GM23338 (cell line): ENCODE measurements around the gene CRACR2A. TPM values are rescaled to one million over a fixed set of nuclear protein-coding genes. Genes with fewer than 3 reads are reported as not detected.

ENCODE experiments used
- ATAC-seq: fragments of 200-7000 bp; cut with Tn5 transposase; 3 replicates; pipeline ENCODE4 v1.9.1; 2020
- DNase-seq: peaks from one replicate; pipeline ENCODE4 v3.0.0-alpha.2; 2015; ENCODE audit warnings: low spot score
- H2AFZ ChIP-seq: fragments of 200-600 bp; sonication (generic); 2 replicates; pipeline ENCODE4 v1.8.0; 2016; ENCODE audit warnings: antibody characterized with exemption, mild to moderate bottlenecking, moderate library complexity
- H3F3A ChIP-seq: fragments of 200-600 bp; sonication (generic); replicated peaks from 2 replicates; pipeline ENCODE4 v1.8.0; 2017; ENCODE audit warnings: antibody characterized with exemption, mixed run types, low read depth
- H3K27ac ChIP-seq: fragments of 200-600 bp; sonication (generic); 2 replicates; pipeline ENCODE4 v1.6.1; 2016; ENCODE audit warnings: low read depth
- H3K27me3 ChIP-seq: fragments of 200-600 bp; sonication (generic); 2 replicates; pipeline ENCODE4 v1.8.0; 2016; ENCODE audit warnings: mild to moderate bottlenecking, mixed run types, moderate library complexity; ENCODE audit not compliant: insufficient read depth
- H3K36me3 ChIP-seq: fragments of 200-600 bp; sonication (generic); 2 replicates; pipeline ENCODE4 v1.8.0; 2016; ENCODE audit warnings: mild to moderate bottlenecking; ENCODE audit not compliant: insufficient read depth
- H3K4me1 ChIP-seq: fragments of 200-600 bp; sonication (generic); 2 replicates; pipeline ENCODE4 v1.8.0; 2016; ENCODE audit warnings: mild to moderate bottlenecking, moderate library complexity; ENCODE audit not compliant: insufficient read depth
- H3K4me2 ChIP-seq: fragments of 200-600 bp; sonication (generic); 2 replicates; pipeline ENCODE4 v1.7.1; 2017; ENCODE audit warnings: mixed run types
- H3K4me3 ChIP-seq: fragments of 200-600 bp; sonication (generic); 2 replicates; pipeline ENCODE4 v1.6.1; 2016; ENCODE audit warnings: mixed run types
- H3K79me2 ChIP-seq: fragments of 200-600 bp; sonication (generic); replicated peaks from 2 replicates; pipeline ENCODE4 v1.8.0; 2017; ENCODE audit warnings: mild to moderate bottlenecking; ENCODE audit not compliant: insufficient read depth
- H3K9me2 ChIP-seq: fragments of 200-600 bp; sonication (generic); 2 replicates; pipeline ENCODE4 v1.8.0; 2017; ENCODE audit not compliant: insufficient read depth
- H4K20me1 ChIP-seq: fragments of 200-600 bp; sonication (generic); replicated peaks from 2 replicates; pipeline ENCODE4 v1.8.0; 2017; ENCODE audit warnings: mild to moderate bottlenecking; ENCODE audit not compliant: insufficient read depth
- H3K27ac Mint-ChIP-seq: 2 replicates; pipeline ENCODE4 v1.8.0; 2020; ENCODE audit warnings: inconsistent platforms, mild to moderate bottlenecking, moderate library complexity, mixed read lengths
- H3K27me3 Mint-ChIP-seq: 3 replicates; pipeline ENCODE4 v1.8.0; 2022; ENCODE audit warnings: low read depth, mild to moderate bottlenecking, moderate library complexity, mixed read lengths, inconsistent platforms; ENCODE audit not compliant: insufficient read depth, poor library complexity
- H3K36me3 Mint-ChIP-seq: 3 replicates; pipeline ENCODE4 v1.8.0; 2021; ENCODE audit warnings: low read depth, mild to moderate bottlenecking, inconsistent platforms, moderate library complexity, mixed read lengths
- H3K4me1 Mint-ChIP-seq: 3 replicates; pipeline ENCODE4 v1.8.0; 2020; ENCODE audit warnings: mild to moderate bottlenecking, inconsistent platforms, mixed read lengths
- H3K4me3 Mint-ChIP-seq: 3 replicates; pipeline ENCODE4 v1.8.0; 2021; ENCODE audit warnings: moderate library complexity, mild to moderate bottlenecking, inconsistent platforms, mixed read lengths
- H3K9me3 Mint-ChIP-seq: 3 replicates; pipeline ENCODE4 v1.8.0; 2020; ENCODE audit warnings: moderate library complexity, mild to moderate bottlenecking, inconsistent platforms, mixed read lengths
- CREB1 ChIP-seq: fragments of 250-450 bp; sonication (Bioruptor Pico); IDR thresholded peaks from 2 replicates; pipeline ENCODE4 v1.5.0; 2020; ENCODE audit warnings: low read depth, mild to moderate bottlenecking, moderate library complexity
- EZH2 ChIP-seq: fragments of 200-600 bp; sonication (generic); IDR thresholded peaks from one replicate; pipeline ENCODE4 v1.8.0; 2017; ENCODE audit warnings: antibody characterized with exemption, mild to moderate bottlenecking, low read depth; ENCODE audit not compliant: unreplicated experiment
- EZH2phosphoT487 ChIP-seq: fragments of 200-600 bp; sonication (generic); IDR thresholded peaks from one replicate; pipeline ENCODE4 v1.8.1; 2018; ENCODE audit warnings: antibody characterized with exemption; ENCODE audit not compliant: unreplicated experiment
- JUNB ChIP-seq: IDR thresholded peaks from one replicate; pipeline ENCODE4 v1.6.1; 2016; ENCODE audit warnings: antibody characterized with exemption; ENCODE audit not compliant: unreplicated experiment
- NANOG ChIP-seq: IDR thresholded peaks from 2 replicates; pipeline ENCODE4 v1.6.1; 2016; ENCODE audit warnings: antibody characterized with exemption, borderline replicate concordance
- POLR2AphosphoS5 ChIP-seq: IDR thresholded peaks from 2 replicates; pipeline ENCODE4 v1.6.1; 2016; ENCODE audit warnings: antibody characterized with exemption, low read depth
- STAT1 ChIP-seq: IDR thresholded peaks from one replicate; pipeline ENCODE4 v1.6.1; 2016; ENCODE audit warnings: antibody characterized with exemption; ENCODE audit not compliant: unreplicated experiment
- ZNF114 ChIP-seq: fragments of 250-450 bp; sonication (Bioruptor Pico); IDR thresholded peaks from 2 replicates; pipeline ENCODE4 v1.5.0; 2020; ENCODE audit warnings: mild to moderate bottlenecking, moderate library complexity
- ZNF331 ChIP-seq: fragments of 250-450 bp; sonication (Bioruptor Pico); IDR thresholded peaks from 2 replicates; pipeline ENCODE4 v1.5.0; 2020; ENCODE audit warnings: low read depth, mild to moderate bottlenecking, moderate library complexity
- polyA plus RNA-seq: library from polyadenylated mRNA; unstranded; fragments of >200 nt; fragmentation: Nextera tagmentation; extraction: Ambion mirVana; gene quantifications from 2 replicates; pipeline ENCODE4 v1.2.1, GENCODE V29; 2016
- total RNA-seq: library from RNA; depleted of rRNA; stranded (reverse); fragments of >200 nt; shearing (Covaris generic); gene quantifications from 2 replicates; pipeline ENCODE4 v1.2.3, GENCODE V29; 2014
- TF ChIP-seq, protein P1 (sequence below), 2 experiments: fragments of 200-600 bp in 1 of 2; sonication (generic) in 1 of 2; conservative IDR thresholded peaks; 2 replicates each; pipeline versions ENCODE4 v1.5.1 to v1.6.1; 2016 to 2017; ENCODE audit warnings: antibody characterized with exemption in 2 of 2, low read depth in 2 of 2, mild to moderate bottlenecking in 2 of 2, moderate library complexity in 1 of 2
- TF ChIP-seq, protein P2 (sequence below): IDR thresholded peaks from one replicate; pipeline ENCODE4 v1.6.1; 2018; ENCODE audit warnings: antibody characterized with exemption; ENCODE audit not compliant: unreplicated experiment
- TF ChIP-seq, protein P3 (sequence below): IDR thresholded peaks from 2 replicates; pipeline ENCODE4 v1.6.1; 2016; ENCODE audit warnings: antibody characterized with exemption
- TF ChIP-seq, protein P4 (sequence below): fragments of 250-450 bp; sonication (Bioruptor Pico); IDR thresholded peaks from 2 replicates; pipeline ENCODE4 v1.5.0; 2020; ENCODE audit warnings: mild to moderate bottlenecking, moderate library complexity

Gene CRACR2A
- total and polyA plus RNA-seq, 2 experiments from 2014 or later: 1.5 to 3.0 TPM

DNA sequence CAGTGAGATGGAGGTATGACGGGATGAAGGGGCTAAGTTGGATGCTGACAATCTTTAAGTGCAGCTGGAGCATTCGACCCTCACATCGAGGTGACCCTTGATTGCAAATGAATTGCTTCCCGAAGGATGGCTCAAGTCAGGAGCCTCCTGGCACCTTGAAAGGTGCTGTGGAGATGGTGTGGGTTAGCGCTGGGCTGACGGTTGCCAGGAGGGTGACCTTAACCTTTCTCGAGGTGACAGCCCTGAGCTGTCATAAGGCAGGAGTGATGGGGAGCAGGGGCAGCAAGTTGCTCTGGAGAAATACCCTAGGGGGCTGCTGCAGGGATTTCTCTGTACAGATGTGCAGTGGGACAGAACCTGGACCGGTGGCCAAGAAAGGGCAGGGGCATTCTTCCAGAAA, 122.8 kb downstream of the CRACR2A start:
- no peak for TF ChIP-seq ZNF114 (CRISPR knock-in tag)
- no peak for TF ChIP-seq EZH2phosphoT487
- TF ChIP-seq, protein P1, sequence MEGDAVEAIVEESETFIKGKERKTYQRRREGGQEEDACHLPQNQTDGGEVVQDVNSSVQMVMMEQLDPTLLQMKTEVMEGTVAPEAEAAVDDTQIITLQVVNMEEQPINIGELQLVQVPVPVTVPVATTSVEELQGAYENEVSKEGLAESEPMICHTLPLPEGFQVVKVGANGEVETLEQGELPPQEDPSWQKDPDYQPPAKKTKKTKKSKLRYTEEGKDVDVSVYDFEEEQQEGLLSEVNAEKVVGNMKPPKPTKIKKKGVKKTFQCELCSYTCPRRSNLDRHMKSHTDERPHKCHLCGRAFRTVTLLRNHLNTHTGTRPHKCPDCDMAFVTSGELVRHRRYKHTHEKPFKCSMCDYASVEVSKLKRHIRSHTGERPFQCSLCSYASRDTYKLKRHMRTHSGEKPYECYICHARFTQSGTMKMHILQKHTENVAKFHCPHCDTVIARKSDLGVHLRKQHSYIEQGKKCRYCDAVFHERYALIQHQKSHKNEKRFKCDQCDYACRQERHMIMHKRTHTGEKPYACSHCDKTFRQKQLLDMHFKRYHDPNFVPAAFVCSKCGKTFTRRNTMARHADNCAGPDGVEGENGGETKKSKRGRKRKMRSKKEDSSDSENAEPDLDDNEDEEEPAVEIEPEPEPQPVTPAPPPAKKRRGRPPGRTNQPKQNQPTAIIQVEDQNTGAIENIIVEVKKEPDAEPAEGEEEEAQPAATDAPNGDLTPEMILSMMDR (conservative IDR thresholded peaks at IDR 0.05; ENCODE audit: low read depth in 2 of 2): no peak
- no peak for TF ChIP-seq STAT1
- TF ChIP-seq EZH2: no peak
- TF ChIP-seq NANOG: no peak
- no peak for TF ChIP-seq CREB1 (CRISPR knock-in tag)
- no peak for TF ChIP-seq JUNB
- no peak for TF ChIP-seq POLR2AphosphoS5
- no peak for TF ChIP-seq ZNF331 (CRISPR knock-in tag)
- TF ChIP-seq, protein P2, sequence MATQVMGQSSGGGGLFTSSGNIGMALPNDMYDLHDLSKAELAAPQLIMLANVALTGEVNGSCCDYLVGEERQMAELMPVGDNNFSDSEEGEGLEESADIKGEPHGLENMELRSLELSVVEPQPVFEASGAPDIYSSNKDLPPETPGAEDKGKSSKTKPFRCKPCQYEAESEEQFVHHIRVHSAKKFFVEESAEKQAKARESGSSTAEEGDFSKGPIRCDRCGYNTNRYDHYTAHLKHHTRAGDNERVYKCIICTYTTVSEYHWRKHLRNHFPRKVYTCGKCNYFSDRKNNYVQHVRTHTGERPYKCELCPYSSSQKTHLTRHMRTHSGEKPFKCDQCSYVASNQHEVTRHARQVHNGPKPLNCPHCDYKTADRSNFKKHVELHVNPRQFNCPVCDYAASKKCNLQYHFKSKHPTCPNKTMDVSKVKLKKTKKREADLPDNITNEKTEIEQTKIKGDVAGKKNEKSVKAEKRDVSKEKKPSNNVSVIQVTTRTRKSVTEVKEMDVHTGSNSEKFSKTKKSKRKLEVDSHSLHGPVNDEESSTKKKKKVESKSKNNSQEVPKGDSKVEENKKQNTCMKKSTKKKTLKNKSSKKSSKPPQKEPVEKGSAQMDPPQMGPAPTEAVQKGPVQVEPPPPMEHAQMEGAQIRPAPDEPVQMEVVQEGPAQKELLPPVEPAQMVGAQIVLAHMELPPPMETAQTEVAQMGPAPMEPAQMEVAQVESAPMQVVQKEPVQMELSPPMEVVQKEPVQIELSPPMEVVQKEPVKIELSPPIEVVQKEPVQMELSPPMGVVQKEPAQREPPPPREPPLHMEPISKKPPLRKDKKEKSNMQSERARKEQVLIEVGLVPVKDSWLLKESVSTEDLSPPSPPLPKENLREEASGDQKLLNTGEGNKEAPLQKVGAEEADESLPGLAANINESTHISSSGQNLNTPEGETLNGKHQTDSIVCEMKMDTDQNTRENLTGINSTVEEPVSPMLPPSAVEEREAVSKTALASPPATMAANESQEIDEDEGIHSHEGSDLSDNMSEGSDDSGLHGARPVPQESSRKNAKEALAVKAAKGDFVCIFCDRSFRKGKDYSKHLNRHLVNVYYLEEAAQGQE: no peak
- TF ChIP-seq, protein P3, sequence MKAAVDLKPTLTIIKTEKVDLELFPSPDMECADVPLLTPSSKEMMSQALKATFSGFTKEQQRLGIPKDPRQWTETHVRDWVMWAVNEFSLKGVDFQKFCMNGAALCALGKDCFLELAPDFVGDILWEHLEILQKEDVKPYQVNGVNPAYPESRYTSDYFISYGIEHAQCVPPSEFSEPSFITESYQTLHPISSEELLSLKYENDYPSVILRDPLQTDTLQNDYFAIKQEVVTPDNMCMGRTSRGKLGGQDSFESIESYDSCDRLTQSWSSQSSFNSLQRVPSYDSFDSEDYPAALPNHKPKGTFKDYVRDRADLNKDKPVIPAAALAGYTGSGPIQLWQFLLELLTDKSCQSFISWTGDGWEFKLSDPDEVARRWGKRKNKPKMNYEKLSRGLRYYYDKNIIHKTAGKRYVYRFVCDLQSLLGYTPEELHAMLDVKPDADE: no peak
- TF ChIP-seq, protein P4, sequence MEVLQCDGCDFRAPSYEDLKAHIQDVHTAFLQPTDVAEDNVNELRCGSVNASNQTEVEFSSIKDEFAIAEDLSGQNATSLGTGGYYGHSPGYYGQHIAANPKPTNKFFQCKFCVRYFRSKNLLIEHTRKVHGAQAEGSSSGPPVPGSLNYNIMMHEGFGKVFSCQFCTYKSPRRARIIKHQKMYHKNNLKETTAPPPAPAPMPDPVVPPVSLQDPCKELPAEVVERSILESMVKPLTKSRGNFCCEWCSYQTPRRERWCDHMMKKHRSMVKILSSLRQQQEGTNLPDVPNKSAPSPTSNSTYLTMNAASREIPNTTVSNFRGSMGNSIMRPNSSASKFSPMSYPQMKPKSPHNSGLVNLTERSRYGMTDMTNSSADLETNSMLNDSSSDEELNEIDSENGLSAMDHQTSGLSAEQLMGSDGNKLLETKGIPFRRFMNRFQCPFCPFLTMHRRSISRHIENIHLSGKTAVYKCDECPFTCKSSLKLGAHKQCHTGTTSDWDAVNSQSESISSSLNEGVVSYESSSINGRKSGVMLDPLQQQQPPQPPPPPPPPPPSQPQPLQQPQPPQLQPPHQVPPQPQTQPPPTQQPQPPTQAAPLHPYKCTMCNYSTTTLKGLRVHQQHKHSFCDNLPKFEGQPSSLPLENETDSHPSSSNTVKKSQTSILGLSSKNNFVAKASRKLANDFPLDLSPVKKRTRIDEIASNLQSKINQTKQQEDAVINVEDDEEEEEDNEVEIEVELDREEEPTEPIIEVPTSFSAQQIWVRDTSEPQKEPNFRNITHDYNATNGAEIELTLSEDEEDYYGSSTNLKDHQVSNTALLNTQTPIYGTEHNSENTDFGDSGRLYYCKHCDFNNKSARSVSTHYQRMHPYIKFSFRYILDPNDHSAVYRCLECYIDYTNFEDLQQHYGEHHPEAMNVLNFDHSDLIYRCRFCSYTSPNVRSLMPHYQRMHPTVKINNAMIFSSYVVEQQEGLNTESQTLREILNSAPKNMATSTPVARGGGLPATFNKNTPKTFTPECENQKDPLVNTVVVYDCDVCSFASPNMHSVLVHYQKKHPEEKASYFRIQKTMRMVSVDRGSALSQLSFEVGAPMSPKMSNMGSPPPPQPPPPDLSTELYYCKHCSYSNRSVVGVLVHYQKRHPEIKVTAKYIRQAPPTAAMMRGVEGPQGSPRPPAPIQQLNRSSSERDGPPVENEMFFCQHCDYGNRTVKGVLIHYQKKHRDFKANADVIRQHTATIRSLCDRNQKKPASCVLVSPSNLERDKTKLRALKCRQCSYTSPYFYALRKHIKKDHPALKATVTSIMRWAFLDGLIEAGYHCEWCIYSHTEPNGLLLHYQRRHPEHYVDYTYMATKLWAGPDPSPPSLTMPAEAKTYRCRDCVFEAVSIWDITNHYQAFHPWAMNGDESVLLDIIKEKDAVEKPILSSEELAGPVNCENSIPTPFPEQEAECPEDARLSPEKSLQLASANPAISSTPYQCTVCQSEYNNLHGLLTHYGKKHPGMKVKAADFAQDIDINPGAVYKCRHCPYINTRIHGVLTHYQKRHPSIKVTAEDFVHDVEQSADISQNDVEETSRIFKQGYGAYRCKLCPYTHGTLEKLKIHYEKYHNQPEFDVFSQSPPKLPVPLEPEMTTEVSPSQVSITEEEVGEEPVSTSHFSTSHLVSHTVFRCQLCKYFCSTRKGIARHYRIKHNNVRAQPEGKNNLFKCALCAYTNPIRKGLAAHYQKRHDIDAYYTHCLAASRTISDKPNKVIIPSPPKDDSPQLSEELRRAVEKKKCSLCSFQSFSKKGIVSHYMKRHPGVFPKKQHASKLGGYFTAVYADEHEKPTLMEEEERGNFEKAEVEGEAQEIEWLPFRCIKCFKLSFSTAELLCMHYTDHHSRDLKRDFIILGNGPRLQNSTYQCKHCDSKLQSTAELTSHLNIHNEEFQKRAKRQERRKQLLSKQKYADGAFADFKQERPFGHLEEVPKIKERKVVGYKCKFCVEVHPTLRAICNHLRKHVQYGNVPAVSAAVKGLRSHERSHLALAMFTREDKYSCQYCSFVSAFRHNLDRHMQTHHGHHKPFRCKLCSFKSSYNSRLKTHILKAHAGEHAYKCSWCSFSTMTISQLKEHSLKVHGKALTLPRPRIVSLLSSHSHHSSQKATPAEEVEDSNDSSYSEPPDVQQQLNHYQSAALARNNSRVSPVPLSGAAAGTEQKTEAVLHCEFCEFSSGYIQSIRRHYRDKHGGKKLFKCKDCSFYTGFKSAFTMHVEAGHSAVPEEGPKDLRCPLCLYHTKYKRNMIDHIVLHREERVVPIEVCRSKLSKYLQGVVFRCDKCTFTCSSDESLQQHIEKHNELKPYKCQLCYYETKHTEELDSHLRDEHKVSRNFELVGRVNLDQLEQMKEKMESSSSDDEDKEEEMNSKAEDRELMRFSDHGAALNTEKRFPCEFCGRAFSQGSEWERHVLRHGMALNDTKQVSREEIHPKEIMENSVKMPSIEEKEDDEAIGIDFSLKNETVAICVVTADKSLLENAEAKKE (CRISPR knock-in tag): no peak
- H3K27ac Mint-ChIP-seq: no peak overlapping the region

More for the DNA sequence above, 122.8 kb downstream of the CRACR2A start:
- H3K4me2 ChIP-seq: no peak overlapping the region
- H3K27me3 ChIP-seq: no peaks in the 10 kb centered on the region
- no peak overlapping the region for H3K27ac ChIP-seq
- no peaks in the 10 kb centered on the region for H3K79me2 ChIP-seq
- H4K20me1 ChIP-seq: no peaks in the 10 kb centered on the region
- H2AFZ ChIP-seq: no peak overlapping the region
- Mint-ChIP-seq H3K4me1 (peaks cover 20% of the 10 kb centered on the region), H3K27me3 (peaks cover 7% of the 10 kb centered on the region), H3K9me3 (no peaks in the 10 kb centered on the region), H3K36me3 (no peaks in the 10 kb centered on the region), H3K4me3 (no peak overlapping the region)
- ATAC-seq: no peak
- H3K36me3 ChIP-seq: no peaks in the 10 kb centered on the region
- H3K4me3 ChIP-seq: no peak overlapping the region
- no peaks in the 10 kb centered on the region for H3K4me1 ChIP-seq
- no peaks in the 10 kb centered on the region for H3F3A ChIP-seq
- no peaks in the 10 kb centered on the region for H3K9me2 ChIP-seq
- DNase-seq: no peak
